Adrenal gland (tissue), 12 donors: ENCODE results near the gene RPL29. TPM values are rescaled to one million over a fixed set of nuclear protein-coding genes. Genes with fewer than 3 reads are reported as not detected.

Experiments used
- DNase-seq, 7 donors: peaks; one replicate each; pipeline ENCODE4 v3.0.0-alpha.2; 2019 to 2020
- H3K27ac ChIP-seq, 5 donors: fragments of 200-600 bp; sonication (generic) in 4 of 5; 1 replicate in 3 of 5; 2 replicates in 2 of 5; pipeline versions ENCODE4 v1.5.1 to v1.8.0; 2016 to 2020; ENCODE audit warnings: mild to moderate bottlenecking in 1 of 5
- H3K27me3 ChIP-seq: fragments of 200-600 bp; 2 replicates; pipeline ENCODE4 v1.8.0; 2021
- H3K36me3 ChIP-seq, 2 donors: fragments of 200-600 bp; replicated peaks in 1 of 2; 1 replicate in 1 of 2; 2 replicates in 1 of 2; pipeline versions ENCODE4 v1.5.1 to v1.8.0; 2018 to 2022
- H3K4me1 ChIP-seq, 2 donors: fragments of 200-600 bp; replicated peaks in 1 of 2; 1 replicate in 1 of 2; 2 replicates in 1 of 2; pipeline versions ENCODE4 v1.5.1 to v1.8.0; 2018 to 2021
- H3K4me3 ChIP-seq, 4 donors: fragments of 200-600 bp; sonication (generic) in 3 of 4; one replicate each; pipeline ENCODE4 v1.5.1; 2016 to 2018
- H3K9me3 ChIP-seq, 3 donors: fragments of 200-600 bp; sonication (generic) in 1 of 3; replicated peaks in 1 of 3; 1 replicate in 2 of 3; 2 replicates in 1 of 3; pipeline versions ENCODE4 v1.5.1 to v1.8.0; 2016 to 2021
- CTCF ChIP-seq, 6 experiments: fragments of 450-650 bp in 4 of 6; fragments of 200-600 bp in 2 of 6; sonication (generic) in 1 of 6; IDR thresholded peaks; 1 replicate in 5 of 6; 2 replicates in 1 of 6; pipeline versions ENCODE4 v1.5.1 to v1.8.0; 2016 to 2021; ENCODE audit warnings: antibody characterized with exemption in 6 of 6, mild to moderate bottlenecking in 2 of 6, moderate library complexity in 1 of 6
- POLR2A ChIP-seq, 2 donors: fragments of 450-650 bp; IDR thresholded peaks; one replicate each; pipeline ENCODE4 v1.6.1; 2017; ENCODE audit warnings: antibody characterized with exemption in 2 of 2, mild to moderate bottlenecking in 2 of 2, moderate library complexity in 1 of 2
- WGBS, 4 donors: extraction: QIAGEN DNeasy Blood & Tissue Kit in 2 of 4; methylation state at CpG; one replicate each; pipeline versions ENCODE4 v1.1.5 to v1.1.7; 2013 to 2017; 5-methylcytosine and 5-hydroxymethylcytosine counted together
- intact Hi-C, 2 donors: fragments of 100-400 bp; cut with DNase I; formaldehyde crosslinking; loops; one replicate each; pipeline versions ENCODE4 v1.14.1 to v1.15.0; 2022 to 2023
- polyA plus RNA-seq, 3 donors: library from polyadenylated mRNA; stranded (reverse); fragments of 200-250 nt in 2 of 3; fragments of 350-450 nt in 1 of 3; fragmentation: Illumina TruSeq in 1 of 3; extraction: RNeasy Lipid Tissue Mini Kit (QIAGEN cat#74804) in 1 of 3; gene quantifications; one replicate each; pipeline ENCODE4 v1.2.3, GENCODE V29; 2013 to 2014
- total RNA-seq, 9 donors: library from RNA; depleted of rRNA in 4 of 9; stranded (reverse); fragments of >200 nt in 4 of 9; fragments of 120-200 nt in 1 of 9; fragmentation: NEBNext Ultra II Directional in 1 of 9; extraction: Animal tissue kit (Norgen Biotek cat#: 25700) in 1 of 9; gene quantifications; one replicate each; pipeline versions ENCODE4 v1.1.0 to v1.2.4, GENCODE V29; 2013 to 2023
- donor health status: healthy with polysubstance abuse.
- donor health status: Bipolar disorder and iron deficiency.
- donor health status: DM: yes; HTN: yes; CAD: no.
- donor health status: DM: no; HTN: no; CAD: no.
- donor health status: DM: no; HTN: no; CAD: no.
- donor health status: DM: yes; HTN: yes; CAD: no.

RPL29 gene
- total and polyA plus RNA-seq, 12 donors, result 947 to 3,421 (median 1,448) TPM

DNA sequence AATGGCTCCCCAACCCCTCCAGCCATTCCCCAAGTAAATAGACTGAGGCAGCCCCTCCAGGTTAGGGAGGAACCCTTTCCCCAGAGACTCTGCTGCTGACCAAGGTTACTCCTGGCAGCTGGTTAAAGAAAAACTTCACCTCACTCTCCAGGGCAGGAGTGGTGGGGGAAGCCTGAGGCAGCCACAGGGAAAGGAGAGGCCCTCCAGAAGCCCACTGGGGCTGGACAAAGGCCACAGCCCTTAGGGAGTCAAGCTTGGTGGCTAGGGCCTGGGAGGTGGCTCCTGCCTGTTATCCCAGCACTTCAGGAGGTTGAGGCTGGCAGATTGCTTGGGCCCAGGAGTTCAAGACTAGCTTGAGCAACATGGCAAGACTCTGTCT lies 11.4 kb downstream of the RPL29 start:
- no peak for DNase-seq
- H3K27ac ChIP-seq, result peak overlapping the region in 4 of 5 donors; percentile 90 to 96 (median 92)
- TF ChIP-seq POLR2A (IDR thresholded peaks at IDR 0.05) (no peak), CTCF (IDR thresholded peaks at IDR 0.05) (no peak)
- peak overlapping the region in 1 of 4 donors; percentile 39 for H3K4me3 ChIP-seq
- H3K9me3 ChIP-seq, result no peaks in the 10 kb centered on the region
- peaks cover 23 to 26% of the 10 kb centered on the region in 2 donors for H3K4me1 ChIP-seq
- intact Hi-C loops, result no loop called here
- no peaks in the 10 kb centered on the region for H3K27me3 ChIP-seq
- H3K36me3 ChIP-seq, result no peaks in the 10 kb centered on the region

- Histone ChIP-seq H3K9me3 (no peaks in the 10 kb centered on the region), H3K4me1 (peaks cover 23 to 26% of the 10 kb centered on the region in 2 donors), H3K4me3 (peak overlapping the region in 2 of 4 donors; percentile 19 to 39), H3K27me3 (no peaks in the 10 kb centered on the region), H3K27ac (peak overlapping the region; percentile 90 to 98 (median 93)), H3K36me3 (no peaks in the 10 kb centered on the region)
- TF ChIP-seq POLR2A (IDR thresholded peaks at IDR 0.05) (no peak), CTCF (IDR thresholded peaks at IDR 0.05) (no peak)
- intact Hi-C loops, result no loop called here
- 61 to 67% (median 66%) methylated on average over 21 to 22 of the region's 22 CpGs for WGBS, 4 donors
- DNase-seq, result no peak
Observed at GRCh38 chr3:51983578-51984268, 12.0 kb downstream of the RPL29 start.

GRCh38 chr3:51982838-51983577 lies 12.7 kb downstream of the RPL29 start, which contains the start of gene ACY1:
ACY1 (plus strand) TSS chr3:51983535; CDS start chr3:51984065, 530 bp downstream.
- TF ChIP-seq POLR2A (IDR thresholded peaks at IDR 0.05) (peak; percentile 68 to 86), CTCF (IDR thresholded peaks at IDR 0.05) (no peak)
- 0 to 1% (median 1%) methylated on average over 21 to 68 of the region's 68 CpGs for WGBS, 4 donors
- Histone ChIP-seq H3K4me1 (peaks cover 23 to 26% of the 10 kb centered on the region in 2 donors), H3K36me3 (no peaks in the 10 kb centered on the region), H3K9me3 (no peaks in the 10 kb centered on the region), H3K27ac (peak within 1 kb of the TSS; percentile 90 to 98 (median 93)), H3K27me3 (no peaks in the 10 kb centered on the region), H3K4me3 (peak within 1 kb of the TSS in 3 of 4 donors; percentile 19 to 39 (median 27))
- intact Hi-C loops, result no loop called here
- peak; percentile 87 to 92 (median 89) for DNase-seq

- WGBS, 4 donors, result 0 to 14% (median 4%) methylated on average over 4 of the region's 4 CpGs
- peak overlapping the region in 3 of 4 donors; percentile 19 to 39 (median 27) for H3K4me3 ChIP-seq
- peak in 5 of 6 experiments; percentile 39 to 55 (median 49) for TF ChIP-seq CTCF (IDR thresholded peaks at IDR 0.05)
- TF ChIP-seq POLR2A (IDR thresholded peaks at IDR 0.05), result no peak
- H3K27ac ChIP-seq, result peak overlapping the region; percentile 90 to 98 (median 93)
- intact Hi-C loops, result no loop called here
- H3K27me3 ChIP-seq, result no peaks in the 10 kb centered on the region
- peaks cover 23 to 26% of the 10 kb centered on the region in 2 donors for H3K4me1 ChIP-seq
- H3K36me3 ChIP-seq, result no peaks in the 10 kb centered on the region
- peak in 5 of 7 donors; percentile 40 to 62 (median 56) for DNase-seq
- H3K9me3 ChIP-seq, result no peaks in the 10 kb centered on the region
Observed at GRCh38 chr3:51982352-51982837, 13.3 kb downstream of the RPL29 start.
